DOHH2 (cell line): ENCODE data around the gene MARCHF4.

Source experiments
- CTCF ChIP-seq: fragments of 200-600 bp; sonication (generic); IDR thresholded peaks from one replicate; pipeline ENCODE4 v1.5.1; 2014; ENCODE audit warnings: antibody characterized with exemption, mild to moderate bottlenecking, low read depth, low read length; ENCODE audit not compliant: poor library complexity, severe bottlenecking
- EZH2phosphoT487 ChIP-seq: fragments of 200-600 bp; sonication (generic); IDR thresholded peaks from 2 replicates; pipeline ENCODE4 v1.6.1; 2017; ENCODE audit warnings: borderline replicate concordance, mild to moderate bottlenecking, antibody characterized with exemption, low read length, moderate library complexity, mixed read lengths

- TF ChIP-seq CTCF: no peak
- no peak for TF ChIP-seq EZH2phosphoT487
Observed at GRCh38 chr2:216405588-216405987, 33.3 kb upstream of the MARCHF4 start.
